ENCODE data around the gene CCDC148. TPM values are rescaled to one million over a fixed set of nuclear protein-coding genes. Genes with fewer than 3 reads are reported as not detected.
A peak's percentile ranks its signal among the peaks of the same experiment; 100 is the strongest.

Gene CCDC148
- total RNA-seq, 2 donors from 2014 or later = 2.7 to 5.0 TPM

GRCh38 chr2:158467248-158467647 lies 10.7 kb upstream of the CCDC148 start:
- no peak overlapping the region for H3K9ac ChIP-seq (ENCODE audit: extremely low read depth, low read length, poor library complexity, severe bottlenecking)
- peaks cover 8% of the 10 kb centered on the region for H3K4me1 Mint-ChIP-seq
- no peak overlapping the region for H3K4me3 ChIP-seq (ENCODE audit: low read length)
- DNase-seq = no peak
- no peak overlapping the region for H3K27ac Mint-ChIP-seq
- H3K4me1 ChIP-seq (ENCODE audit: control insufficient read depth, insufficient read depth, low read length) = no peaks in the 10 kb centered on the region
- no peaks in the 10 kb centered on the region for H3K27me3 Mint-ChIP-seq (ENCODE audit: insufficient read depth)
- 92 to 100% methylated on average over 1 to 4 of the region's 4 CpGs for WGBS, 2 experiments (ENCODE audit: insufficient coverage in 1 of 2, insufficient read length in 1 of 2)
- peaks cover 20% of the 10 kb centered on the region for H3K36me3 ChIP-seq (ENCODE audit: control insufficient read depth, insufficient read depth, low read length)
- H3K4me3 Mint-ChIP-seq = no peak overlapping the region
- H3K36me3 Mint-ChIP-seq (ENCODE audit: low read depth) = peaks cover 21% of the 10 kb centered on the region
- H3K9me3 Mint-ChIP-seq = no peaks in the 10 kb centered on the region
- no peak for TF ChIP-seq CTCF (conservative IDR thresholded peaks at IDR 0.05)
- peaks cover 11% of the 10 kb centered on the region for H3K9me3 ChIP-seq (ENCODE audit: control insufficient read depth, low read length)
- H3K27me3 ChIP-seq (ENCODE audit: control insufficient read depth, insufficient read depth, low read length, poor library complexity, severe bottlenecking) = no peaks in the 10 kb centered on the region
- no peak overlapping the region for H3K27ac ChIP-seq (ENCODE audit: low read depth, low read length)

- H3K4me1 Mint-ChIP-seq = peaks cover 11% of the 10 kb centered on the region
- Histone ChIP-seq H3K9me3 (ENCODE audit: control insufficient read depth, low read length) (no peaks in the 10 kb centered on the region), H3K4me3 (ENCODE audit: low read length) (no peak overlapping the region), H3K36me3 (ENCODE audit: control insufficient read depth, insufficient read depth, low read length) (no peaks in the 10 kb centered on the region), H3K9ac (ENCODE audit: extremely low read depth, low read length, poor library complexity, severe bottlenecking) (no peak overlapping the region), H3K4me1 (ENCODE audit: control insufficient read depth, insufficient read depth, low read length) (peaks cover 5% of the 10 kb centered on the region), H3K27ac (ENCODE audit: low read depth, low read length) (no peak overlapping the region), H3K27me3 (ENCODE audit: control insufficient read depth, insufficient read depth, low read length, poor library complexity, severe bottlenecking) (no peaks in the 10 kb centered on the region)
- no peaks in the 10 kb centered on the region for H3K9me3 Mint-ChIP-seq
- peak; percentile 82 for TF ChIP-seq CTCF (conservative IDR thresholded peaks at IDR 0.05)
- WGBS, 2 experiments (ENCODE audit: insufficient coverage in 1 of 2, insufficient read length in 1 of 2) = 95% methylated on average over 3 of the region's 4 CpGs; no CpG with 5 or more reads in 1 of the 2 experiments
- H3K27ac Mint-ChIP-seq = no peak overlapping the region
- peaks cover 4% of the 10 kb centered on the region for H3K36me3 Mint-ChIP-seq (ENCODE audit: low read depth)
- DNase-seq = no peak
- no peaks in the 10 kb centered on the region for H3K27me3 Mint-ChIP-seq (ENCODE audit: insufficient read depth)
- no peak overlapping the region for H3K4me3 Mint-ChIP-seq
Measured at GRCh38 chr2:158464426-158465281, 8.1 kb upstream of the CCDC148 start.

GRCh38 chr2:158463496-158464095 lies 7.0 kb upstream of the CCDC148 start:
- Mint-ChIP-seq H3K27me3 (ENCODE audit: insufficient read depth) (no peaks in the 10 kb centered on the region), H3K27ac (no peak overlapping the region), H3K36me3 (ENCODE audit: low read depth) (no peaks in the 10 kb centered on the region), H3K4me3 (no peak overlapping the region), H3K4me1 (peaks cover 20% of the 10 kb centered on the region), H3K9me3 (no peaks in the 10 kb centered on the region)
- H3K9ac ChIP-seq (ENCODE audit: extremely low read depth, low read length, poor library complexity, severe bottlenecking) = no peak overlapping the region
- H3K27me3 ChIP-seq (ENCODE audit: control insufficient read depth, insufficient read depth, low read length, poor library complexity, severe bottlenecking) = no peaks in the 10 kb centered on the region
- no peaks in the 10 kb centered on the region for H3K9me3 ChIP-seq (ENCODE audit: control insufficient read depth, low read length)
- H3K4me3 ChIP-seq (ENCODE audit: low read length) = no peak overlapping the region
- DNase-seq = no peak
- H3K27ac ChIP-seq (ENCODE audit: low read depth, low read length) = no peak overlapping the region
- H3K36me3 ChIP-seq (ENCODE audit: control insufficient read depth, insufficient read depth, low read length) = no peaks in the 10 kb centered on the region
- no peak for TF ChIP-seq CTCF (conservative IDR thresholded peaks at IDR 0.05)
- peaks cover 5% of the 10 kb centered on the region for H3K4me1 ChIP-seq (ENCODE audit: control insufficient read depth, insufficient read depth, low read length)
- 88 to 94% methylated on average over 5 to 6 of the region's 6 CpGs for WGBS, 2 experiments (ENCODE audit: insufficient coverage in 1 of 2, insufficient read length in 1 of 2)

All from endodermal cell (in vitro differentiated cells).